ENCODE data around the gene TMEFF2. TPM values are rescaled to one million over a fixed set of nuclear protein-coding genes. Genes with fewer than 3 reads are reported as not detected.
A peak's percentile ranks its signal among the peaks of the same experiment; 100 is the strongest.

TMEFF2 gene
- total and polyA plus RNA-seq, 2 experiments from 2014 or later, result 0.15 to 1.3 TPM

DNA sequence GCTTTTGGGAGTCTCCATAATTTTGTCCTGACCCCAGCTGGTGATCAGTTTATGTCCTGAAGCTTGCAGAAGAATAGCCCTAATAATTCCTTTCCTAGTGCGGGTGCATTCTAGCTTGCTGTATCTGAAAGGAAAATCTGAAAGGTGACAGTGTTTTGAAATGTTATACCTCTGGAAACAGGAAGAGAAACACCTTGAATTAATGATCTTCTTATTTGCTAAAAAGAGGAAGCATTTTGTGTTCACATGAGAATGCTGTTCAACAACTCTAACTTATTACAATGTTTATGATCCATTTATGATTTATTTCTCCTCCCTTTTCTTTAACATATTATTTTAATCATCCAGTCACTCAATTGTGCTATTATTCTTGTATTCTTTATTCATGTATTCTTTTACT is 280.9 kb downstream of the TMEFF2 start:
- no peak for DNase-seq (ENCODE audit: low read depth in 1 of 2, low spot score in 1 of 2)
- TF ChIP-seq, protein P1, sequence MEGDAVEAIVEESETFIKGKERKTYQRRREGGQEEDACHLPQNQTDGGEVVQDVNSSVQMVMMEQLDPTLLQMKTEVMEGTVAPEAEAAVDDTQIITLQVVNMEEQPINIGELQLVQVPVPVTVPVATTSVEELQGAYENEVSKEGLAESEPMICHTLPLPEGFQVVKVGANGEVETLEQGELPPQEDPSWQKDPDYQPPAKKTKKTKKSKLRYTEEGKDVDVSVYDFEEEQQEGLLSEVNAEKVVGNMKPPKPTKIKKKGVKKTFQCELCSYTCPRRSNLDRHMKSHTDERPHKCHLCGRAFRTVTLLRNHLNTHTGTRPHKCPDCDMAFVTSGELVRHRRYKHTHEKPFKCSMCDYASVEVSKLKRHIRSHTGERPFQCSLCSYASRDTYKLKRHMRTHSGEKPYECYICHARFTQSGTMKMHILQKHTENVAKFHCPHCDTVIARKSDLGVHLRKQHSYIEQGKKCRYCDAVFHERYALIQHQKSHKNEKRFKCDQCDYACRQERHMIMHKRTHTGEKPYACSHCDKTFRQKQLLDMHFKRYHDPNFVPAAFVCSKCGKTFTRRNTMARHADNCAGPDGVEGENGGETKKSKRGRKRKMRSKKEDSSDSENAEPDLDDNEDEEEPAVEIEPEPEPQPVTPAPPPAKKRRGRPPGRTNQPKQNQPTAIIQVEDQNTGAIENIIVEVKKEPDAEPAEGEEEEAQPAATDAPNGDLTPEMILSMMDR (IDR thresholded peaks at IDR 0.05; ENCODE audit: low read depth, low read length), result no peak
- H3K4me3 ChIP-seq, result no peak overlapping the region
- H3K4me1 ChIP-seq (ENCODE audit: low read depth), result no peaks in the 10 kb centered on the region
- no peak overlapping the region for H3K27ac ChIP-seq
- no peaks in the 10 kb centered on the region for H3K9me3 ChIP-seq (ENCODE audit: low read depth)
- H3K27me3 ChIP-seq, result no peaks in the 10 kb centered on the region
- no peaks in the 10 kb centered on the region for H3K36me3 ChIP-seq

- TF ChIP-seq, protein P1 (IDR thresholded peaks at IDR 0.05; ENCODE audit: low read depth, low read length), result no peak
- H3K36me3 ChIP-seq, result no peaks in the 10 kb centered on the region
- H3K27ac ChIP-seq, result no peak overlapping the region
- no peaks in the 10 kb centered on the region for H3K4me1 ChIP-seq (ENCODE audit: low read depth)
- no peak for DNase-seq (ENCODE audit: low read depth in 1 of 2, low spot score in 1 of 2)
- H3K9me3 ChIP-seq (ENCODE audit: low read depth), result no peaks in the 10 kb centered on the region
- no peaks in the 10 kb centered on the region for H3K27me3 ChIP-seq
- no peak overlapping the region for H3K4me3 ChIP-seq
These were observed 282.0 kb downstream of the TMEFF2 start for GRCh38 chr2:191912764-191913163.

DNA sequence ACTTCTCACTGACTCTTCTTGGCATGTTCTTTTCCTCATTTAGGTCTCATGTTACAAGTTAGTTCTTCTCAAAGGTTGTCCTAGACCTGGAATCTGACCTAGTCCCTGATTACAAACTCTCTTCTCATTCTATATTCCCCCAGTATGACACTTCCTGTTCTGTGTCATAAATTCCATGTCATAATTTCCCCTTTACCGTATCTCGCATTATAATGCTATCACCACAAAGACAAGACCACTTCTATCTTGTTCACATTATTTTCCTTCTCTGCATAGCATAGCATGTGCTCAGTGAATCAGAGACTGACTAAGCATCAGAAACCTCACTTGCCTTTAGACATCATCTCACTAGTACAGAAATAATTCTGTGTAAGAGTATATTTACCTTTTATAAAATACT is 284.2 kb downstream of the TMEFF2 start:
- peak in 1 of 2 donors; percentile 37 for DNase-seq (ENCODE audit: low read depth in 1 of 2, low spot score in 1 of 2)
- TF ChIP-seq, protein P1 (IDR thresholded peaks at IDR 0.05; ENCODE audit: low read depth, low read length), result no peak

DNA sequence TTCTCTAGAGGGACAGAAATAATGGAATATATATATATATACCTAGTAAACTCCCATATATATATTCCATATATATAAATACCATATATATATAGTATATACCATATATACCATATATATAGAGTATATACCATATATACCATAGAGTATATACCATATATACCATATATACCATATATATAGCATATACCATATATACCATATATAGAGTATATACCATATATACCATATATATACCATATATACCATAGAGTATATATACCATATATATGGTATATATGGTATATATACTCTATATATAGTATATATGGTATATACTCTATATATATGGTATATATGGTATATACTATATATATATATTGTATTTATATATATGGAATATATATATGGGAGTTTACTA is 285.9 kb downstream of the TMEFF2 start:
- TF ChIP-seq, protein P1 (IDR thresholded peaks at IDR 0.05; ENCODE audit: low read depth, low read length), result no peak
- H3K4me3 ChIP-seq, result no peak overlapping the region
- no peaks in the 10 kb centered on the region for H3K27me3 ChIP-seq
- no peak overlapping the region for H3K27ac ChIP-seq
- no peaks in the 10 kb centered on the region for H3K9me3 ChIP-seq (ENCODE audit: low read depth)
- DNase-seq (ENCODE audit: low read depth in 1 of 2, low spot score in 1 of 2), result no peak
- no peaks in the 10 kb centered on the region for H3K36me3 ChIP-seq
- H3K4me1 ChIP-seq (ENCODE audit: low read depth), result no peaks in the 10 kb centered on the region

More for the DNA sequence above, 284.2 kb downstream of the TMEFF2 start:
- H3K9me3 ChIP-seq (ENCODE audit: low read depth), result no peaks in the 10 kb centered on the region
- H3K27ac ChIP-seq, result no peak overlapping the region
- H3K4me1 ChIP-seq (ENCODE audit: low read depth), result no peaks in the 10 kb centered on the region
- H3K36me3 ChIP-seq, result no peaks in the 10 kb centered on the region
- no peaks in the 10 kb centered on the region for H3K27me3 ChIP-seq
- no peak overlapping the region for H3K4me3 ChIP-seq

- TF ChIP-seq, protein P1 (IDR thresholded peaks at IDR 0.05; ENCODE audit: low read depth, low read length), result no peak
These were observed 287.2 kb downstream of the TMEFF2 start for GRCh38 chr2:191907545-191907944.

DNA sequence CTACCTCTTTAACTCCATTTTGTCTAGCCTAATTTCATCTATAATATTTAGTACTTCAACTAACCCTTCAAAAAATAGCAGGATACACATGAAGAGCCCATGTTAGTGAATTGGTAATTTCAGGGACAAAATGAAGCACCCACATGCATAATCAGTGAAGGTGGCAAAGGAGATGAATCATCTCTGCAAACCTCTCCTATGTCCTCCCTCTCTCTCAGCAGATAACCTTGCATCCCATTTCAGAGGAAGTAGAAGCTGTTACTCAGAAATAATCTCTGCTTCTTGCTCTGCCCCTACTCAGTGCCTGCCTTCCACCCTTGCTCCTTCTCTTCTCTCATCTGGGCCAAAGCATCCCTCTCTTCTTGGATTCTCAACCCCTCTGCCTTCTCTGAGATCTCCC is 287.6 kb downstream of the TMEFF2 start:
- no peak for DNase-seq (ENCODE audit: low read depth in 1 of 2, low spot score in 1 of 2)
- Histone ChIP-seq H3K4me3 (no peak overlapping the region), H3K4me1 (ENCODE audit: low read depth) (no peaks in the 10 kb centered on the region), H3K27me3 (no peaks in the 10 kb centered on the region), H3K27ac (no peak overlapping the region), H3K9me3 (ENCODE audit: low read depth) (no peaks in the 10 kb centered on the region), H3K36me3 (no peaks in the 10 kb centered on the region)
- TF ChIP-seq, protein P1 (IDR thresholded peaks at IDR 0.05; ENCODE audit: low read depth, low read length), result no peak

More at GRCh38 chr2:191907545-191907944, 287.2 kb downstream of the TMEFF2 start:
- no peaks in the 10 kb centered on the region for H3K27me3 ChIP-seq
- H3K36me3 ChIP-seq, result no peaks in the 10 kb centered on the region
- no peaks in the 10 kb centered on the region for H3K9me3 ChIP-seq (ENCODE audit: low read depth)
- H3K4me3 ChIP-seq, result no peak overlapping the region
- DNase-seq (ENCODE audit: low read depth in 1 of 2, low spot score in 1 of 2), result no peak
- H3K4me1 ChIP-seq (ENCODE audit: low read depth), result no peaks in the 10 kb centered on the region
- no peak overlapping the region for H3K27ac ChIP-seq

All from cardiac muscle cell (in vitro differentiated cells and primary cell).